HepG2 (cell line): ENCODE results near the gene UCP3. TPM values are rescaled to one million over a fixed set of nuclear protein-coding genes. Genes with fewer than 3 reads are reported as not detected.
A peak's percentile ranks its signal among the peaks of the same experiment; 100 is the strongest.

Experiments used
- HMGXB3 ChIP-seq: sonication (generic); formaldehyde crosslinking; IDR thresholded peaks from 2 replicates; pipeline ENCODE4 v1.4.0; 2020; ENCODE audit warnings: missing genetic modification reagents, borderline replicate concordance
- NR2F6 ChIP-seq, 2 experiments: IDR thresholded peaks; 2 replicates each; pipeline ENCODE4 v1.6.1; 2016; ENCODE audit warnings: antibody characterized with exemption in 1 of 2, mild to moderate bottlenecking in 1 of 2
- ZBTB37 ChIP-seq: sonication (generic); formaldehyde crosslinking; IDR thresholded peaks from 2 replicates; pipeline ENCODE4 v1.4.0; 2020; ENCODE audit warnings: mild to moderate bottlenecking, missing genetic modification reagents
- ZNF567 ChIP-seq: sonication (generic); formaldehyde crosslinking; IDR thresholded peaks from 2 replicates; pipeline ENCODE4 v1.8.1; 2023; ENCODE audit warnings: mild to moderate bottlenecking, missing genetic modification reagents, borderline replicate concordance
- ZNF574 ChIP-seq: sonication (generic); formaldehyde crosslinking; IDR thresholded peaks from 2 replicates; pipeline ENCODE4 v1.4.0; 2020; ENCODE audit warnings: missing genetic modification reagents
- ZNF589 ChIP-seq: sonication (generic); formaldehyde crosslinking; conservative IDR thresholded peaks from 2 replicates; pipeline ENCODE4 v1.8.0; 2022; ENCODE audit warnings: mild to moderate bottlenecking, moderate library complexity, missing genetic modification reagents
- ZNF687 ChIP-seq: sonication (generic); formaldehyde crosslinking; IDR thresholded peaks from 2 replicates; pipeline ENCODE4 v1.5.1; 2020; ENCODE audit warnings: mild to moderate bottlenecking, missing genetic modification reagents, moderate library complexity
- ZNF777 ChIP-seq: sonication (generic); formaldehyde crosslinking; IDR thresholded peaks from 2 replicates; pipeline ENCODE4 v1.4.0; 2020; ENCODE audit warnings: missing genetic modification reagents
- polyA plus RNA-seq, 8 experiments: library from polyadenylated mRNA; depleted of rRNA in 3 of 8; stranded (reverse) in 7 of 8; unstranded in 1 of 8; fragments of >200 nt; fragmentation: Illumina TruSeq in 4 of 8; extraction: Trizol in 4 of 8; gene quantifications; 2 replicates each; pipeline versions ENCODE4 v1.2.1 to v1.2.3, GENCODE V29; 2011 to 2016; ENCODE audit warnings: low read depth in 4 of 8, missing spikeins in 1 of 8, mixed read lengths in 1 of 8; ENCODE audit not compliant: insufficient read depth in 1 of 8
- total RNA-seq, 5 experiments: library from RNA; depleted of rRNA; stranded (reverse); fragments of >200 nt; fragmentation: Illumina TruSeq; extraction: Trizol; gene quantifications; 2 replicates each; pipeline ENCODE4 v1.2.3, GENCODE V29; 2016; ENCODE audit warnings: low read depth in 1 of 5

The UCP3 gene
- total and polyA plus RNA-seq, 2 of the 13 experiments (the other 11 are each of a cell fraction or from before 2014, with no cell fraction given), result 0.37 TPM; not detected in 1

GRCh38 chr11:74006743-74007304 is 2.1 kb downstream of the UCP3 start (continued):
- TF ChIP-seq ZBTB37 (CRISPR knock-in tag) (no peak), ZNF777 (CRISPR knock-in tag) (no peak), ZNF687 (CRISPR knock-in tag) (peak; percentile 33; the same call in 1 of the 2 replicates), ZNF589 (CRISPR knock-in tag) (no peak), ZNF567 (no peak), HMGXB3 (CRISPR knock-in tag) (no peak), NR2F6 (IDR thresholded peaks at IDR 0.05) (no peak), NR2F6 (CRISPR knock-in tag; IDR thresholded peaks at IDR 0.05) (0 out of 2 replicates have a peak, but pooled peaks have one; percentile 14), ZNF574 (CRISPR knock-in tag) (no peak)
